CD4-positive, alpha-beta T cell (primary cell): ENCODE results near the gene RAPGEF2. TPM values are rescaled to one million over a fixed set of nuclear protein-coding genes. Genes with fewer than 3 reads are reported as not detected.

ENCODE experiments used
- ATAC-seq: fragments of 200-7000 bp; cut with Tn5 transposase; one replicate; pipeline ENCODE4 v1.10.0; 2022; ENCODE audit warnings: mild to moderate bottlenecking; ENCODE audit not compliant: poor library complexity
- CTCF ChIA-PET: fragments of 350-600 bp; sonication (Branson Sonifier 250); formaldehyde crosslinking; loops from one replicate; lab custom pipeline; 2021; ENCODE audit warnings: antibody characterized with exemption, inconsistent platforms; lab: Charles Lee
- POLR2A ChIA-PET: fragments of 350-600 bp; sonication (Branson Sonifier 250); formaldehyde crosslinking; loops from one replicate; lab custom pipeline; 2021; ENCODE audit warnings: antibody characterized with exemption, inconsistent platforms; lab: Charles Lee
- DNase-seq, 14 experiments: peaks; one replicate each; pipeline ENCODE4 v3.0.0-alpha.2; 2013 to 2020; ENCODE audit warnings: mixed read lengths in 2 of 14
- H3K27ac ChIP-seq, 2 donors: one replicate each; pipeline versions ENCODE4 v1.5.1 to v1.7.0; 2013; ENCODE audit warnings: low read length in 2 of 2, low read depth in 1 of 2, mild to moderate bottlenecking in 1 of 2
- H3K27me3 ChIP-seq, 2 experiments: 1 replicate in 1 of 2; 2 replicates in 1 of 2; pipeline versions ENCODE4 v1.6.1 to v1.7.0; 2013; ENCODE audit warnings: low read length in 2 of 2, control low read depth in 1 of 2, mild to moderate bottlenecking in 1 of 2, moderate library complexity in 1 of 2; ENCODE audit not compliant: insufficient read depth in 2 of 2, control insufficient read depth in 1 of 2
- H3K36me3 ChIP-seq: one replicate; pipeline ENCODE4 v1.6.1; 2013; ENCODE audit warnings: low read length, control low read depth; ENCODE audit not compliant: insufficient read depth
- H3K4me1 ChIP-seq: one replicate; pipeline ENCODE4 v1.6.1; 2013; ENCODE audit warnings: low read length, control low read depth; ENCODE audit not compliant: insufficient read depth
- H3K4me3 ChIP-seq: one replicate; pipeline ENCODE4 v1.5.1; 2013; ENCODE audit warnings: mild to moderate bottlenecking, low read length, moderate library complexity
- H3K9me3 ChIP-seq, 2 experiments: 1 replicate in 1 of 2; 2 replicates in 1 of 2; pipeline versions ENCODE4 v1.6.1 to v1.7.0; 2013; ENCODE audit warnings: low read length in 2 of 2, mild to moderate bottlenecking in 2 of 2, control low read depth in 1 of 2, moderate library complexity in 1 of 2; ENCODE audit not compliant: control insufficient read depth in 1 of 2, insufficient read depth in 1 of 2
- H3K27ac Mint-ChIP-seq: one replicate; pipeline ENCODE4 v1.8.0; 2020; ENCODE audit warnings: mixed read lengths
- H3K27me3 Mint-ChIP-seq: one replicate; pipeline ENCODE4 v1.8.0; 2021; ENCODE audit warnings: mixed read lengths
- H3K36me3 Mint-ChIP-seq: one replicate; pipeline ENCODE4 v1.8.0; 2021; ENCODE audit warnings: low read depth, mixed read lengths
- H3K4me1 Mint-ChIP-seq: one replicate; pipeline ENCODE4 v1.8.0; 2021; ENCODE audit warnings: low read depth, mixed read lengths
- H3K4me3 Mint-ChIP-seq: one replicate; pipeline ENCODE4 v1.8.0; 2020; ENCODE audit warnings: mild to moderate bottlenecking, mixed read lengths
- H3K9me3 Mint-ChIP-seq: one replicate; pipeline ENCODE4 v1.8.0; 2020; ENCODE audit warnings: mixed read lengths
- CTCF ChIP-seq: fragments of 200-600 bp; IDR thresholded peaks from one replicate; pipeline ENCODE4 v1.8.0; 2022; ENCODE audit warnings: antibody characterized with exemption, mild to moderate bottlenecking
- intact Hi-C, 2 experiments: fragments of 100-400 bp; cut with DNase I in 1 of 2; cut with micrococcal nuclease in 1 of 2; formaldehyde crosslinking; loops; one replicate each; pipeline versions ENCODE4 v1.15.1 to v1.9.0; 2023 to 2025; cut with DNase I, micrococcal nuclease
- total RNA-seq, 174 experiments: library from RNA in 2 of 174; stranded (reverse) in 2 of 174; gene quantifications; one replicate each; pipeline ENCODE4 v1.2.3 and lab custom pipeline; 2021 to 2026

The RAPGEF2 gene
- total RNA-seq, 2 experiments from 2014 or later, result 25.6 to 26.4 TPM

- H3K27me3 Mint-ChIP-seq, result no peaks in the 10 kb centered on the region
- Histone ChIP-seq H3K4me1 (no peaks in the 10 kb centered on the region), H3K9me3 (no peaks in the 10 kb centered on the region), H3K36me3 (no peaks in the 10 kb centered on the region), H3K27ac (no peak overlapping the region), H3K4me3 (no peak overlapping the region), H3K27me3 (no peaks in the 10 kb centered on the region)
- intact Hi-C loops, result no loop called here
- no peak for DNase-seq
- ChIA-PET CTCF (no interaction called here), POLR2A (no interaction called here)
- H3K27ac Mint-ChIP-seq, result no peak overlapping the region
- no peak for TF ChIP-seq CTCF
- no peaks in the 10 kb centered on the region for H3K36me3 Mint-ChIP-seq
- no peak overlapping the region for H3K4me3 Mint-ChIP-seq
- H3K9me3 Mint-ChIP-seq, result no peaks in the 10 kb centered on the region
- H3K4me1 Mint-ChIP-seq, result no peaks in the 10 kb centered on the region
- ATAC-seq, result no peak
Observed at GRCh38 chr4:159298502-159298901, 195.6 kb downstream of the RAPGEF2 start.

- peaks cover 20% of the 10 kb centered on the region for H3K36me3 Mint-ChIP-seq
- H3K27ac Mint-ChIP-seq, result no peak overlapping the region
- H3K4me3 Mint-ChIP-seq, result no peak overlapping the region
- no peaks in the 10 kb centered on the region for H3K4me1 Mint-ChIP-seq
- DNase-seq (no peak), ATAC-seq (no peak)
- no peaks in the 10 kb centered on the region for H3K27me3 Mint-ChIP-seq
- H3K27me3 ChIP-seq, result no peaks in the 10 kb centered on the region
- ChIA-PET CTCF (no interaction called here), POLR2A (no interaction called here)
- no peak overlapping the region for H3K4me3 ChIP-seq
- H3K4me1 ChIP-seq, result no peaks in the 10 kb centered on the region
- TF ChIP-seq CTCF, result no peak
- H3K9me3 Mint-ChIP-seq, result no peaks in the 10 kb centered on the region
- no peaks in the 10 kb centered on the region for H3K9me3 ChIP-seq
- intact Hi-C loops, result no loop called here
- no peaks in the 10 kb centered on the region for H3K36me3 ChIP-seq
- H3K27ac ChIP-seq, result no peak overlapping the region
Observed at GRCh38 chr4:159303435-159303834, 200.6 kb downstream of the RAPGEF2 start.

- Mint-ChIP-seq H3K27me3 (no peaks in the 10 kb centered on the region), H3K27ac (no peak overlapping the region)
Observed at GRCh38 chr4:159305129-159305528, 202.2 kb downstream of the RAPGEF2 start.

More at GRCh38 chr4:159305129-159305528, 202.2 kb downstream of the RAPGEF2 start:
- ChIA-PET CTCF (no interaction called here), POLR2A (no interaction called here)
- no peak overlapping the region for H3K4me3 Mint-ChIP-seq
- H3K9me3 ChIP-seq, result no peaks in the 10 kb centered on the region
- no peak overlapping the region for H3K4me3 ChIP-seq
- no peak overlapping the region for H3K27ac ChIP-seq
- no peak for TF ChIP-seq CTCF
- H3K4me1 ChIP-seq, result no peaks in the 10 kb centered on the region
- H3K9me3 Mint-ChIP-seq, result no peaks in the 10 kb centered on the region
- H3K4me1 Mint-ChIP-seq, result no peaks in the 10 kb centered on the region
- H3K27me3 ChIP-seq, result no peaks in the 10 kb centered on the region
- H3K36me3 Mint-ChIP-seq, result peaks cover 20% of the 10 kb centered on the region
- intact Hi-C loops, result no loop called here
- H3K36me3 ChIP-seq, result no peaks in the 10 kb centered on the region
- DNase-seq, result no peak
- ATAC-seq, result no peak
